HepG2 (cell line): ENCODE data around the gene CMPK1. TPM values are rescaled to one million over a fixed set of nuclear protein-coding genes. Genes with fewer than 3 reads are reported as not detected.

Experiments used
- ATAC-seq: fragments of 200-7000 bp; cut with Tn5 transposase; 3 replicates; pipeline ENCODE4 v1.9.1; 2020; ENCODE audit warnings: mild to moderate bottlenecking, moderate library complexity
- BruUV-seq: library from RNA; stranded (reverse); fragments of 400-500 nt; replicated peaks from 2 replicates; lab custom pipeline; 2021; lab: Mats Ljungman, UMichigan
- CTCF ChIA-PET: fragments of 300-600 bp; formaldehyde crosslinking; extraction: SDS; loops from one replicate; lab custom pipeline; 2021; ENCODE audit warnings: low total read pairs, inconsistent platforms, low intra/inter-chr PET ratio; lab: Yijun Ruan, JAX
- POLR2A ChIA-PET: fragments of 350-600 bp; sonication (Branson Sonifier 250); formaldehyde crosslinking; loops from one replicate; lab custom pipeline; 2020; ENCODE audit warnings: antibody characterized with exemption, inconsistent platforms; lab: Yijun Ruan, JAX
- DNase-seq: peaks from one replicate; pipeline ENCODE4 v3.0.0-alpha.2; 2015; ENCODE audit warnings: low spot score
- FAIRE-seq: peaks from 3 replicates; lab custom pipeline; 2011; peaks lifted over from hg19 to GRCh38; lab: Jason Lieb, UNC
- H2AFZ ChIP-seq: one replicate; pipeline ENCODE4 v1.6.1; 2011; ENCODE audit warnings: low read length, inconsistent platforms
- H3K27ac ChIP-seq: fragments of 300-600 bp; 3 replicates; pipeline ENCODE4 v1.8.0; 2011; ENCODE audit warnings: mixed run types, mild to moderate bottlenecking, mixed read lengths, low read length, inconsistent platforms; ENCODE audit not compliant: insufficient read depth; ENCODE audit errors: extremely low read length
- H3K27me3 ChIP-seq, 2 experiments: fragments of 200-600 bp in 1 of 2; 2 replicates in 1 of 2; 3 replicates in 1 of 2; pipeline versions ENCODE4 v1.6.0 to v1.8.0; 2011; ENCODE audit warnings: low read length in 2 of 2, mild to moderate bottlenecking in 2 of 2, moderate library complexity in 2 of 2, inconsistent platforms in 1 of 2; ENCODE audit not compliant: insufficient read depth in 2 of 2, control insufficient read depth in 1 of 2
- H3K36me3 ChIP-seq, 2 experiments: fragments of 200-600 bp in 1 of 2; replicated peaks in 1 of 2; 2 replicates in 1 of 2; 3 replicates in 1 of 2; pipeline versions ENCODE4 v1.5.1 to v1.8.0; 2011; ENCODE audit warnings: low read length in 2 of 2, inconsistent platforms in 1 of 2; ENCODE audit not compliant: insufficient read depth in 2 of 2, control insufficient read depth in 1 of 2
- H3K4me1 ChIP-seq: 2 replicates; pipeline ENCODE4 v1.5.1; 2012; ENCODE audit warnings: low read length, inconsistent platforms; ENCODE audit not compliant: insufficient read depth
- H3K4me2 ChIP-seq: 2 replicates; pipeline ENCODE4 v1.6.0; 2011; ENCODE audit warnings: low read depth, low read length, inconsistent platforms
- H3K4me3 ChIP-seq, 3 experiments: fragments of 200-600 bp in 1 of 3; sonication (generic), shearing (Covaris generic) in 1 of 3; replicated peaks in 1 of 3; 2 replicates each; pipeline ENCODE4 v1.5.1; 2011 to 2016; ENCODE audit warnings: low read length in 3 of 3, inconsistent platforms in 2 of 3, low read depth in 2 of 3, mild to moderate bottlenecking in 2 of 3, control low read depth in 1 of 3, mixed read lengths in 1 of 3; ENCODE audit not compliant: insufficient read depth in 1 of 3
- H3K79me2 ChIP-seq: one replicate; pipeline ENCODE4 v1.6.1; 2011; ENCODE audit warnings: low read length, inconsistent platforms; ENCODE audit not compliant: insufficient read depth
- H3K9ac ChIP-seq: 2 replicates; pipeline ENCODE4 v1.6.0; 2011; ENCODE audit warnings: mild to moderate bottlenecking, low read depth, low read length, inconsistent platforms; ENCODE audit not compliant: insufficient read depth
- H3K9me3 ChIP-seq: 2 replicates; pipeline ENCODE4 v1.5.1; 2012; ENCODE audit warnings: mild to moderate bottlenecking, low read length
- H4K20me1 ChIP-seq: 2 replicates; pipeline ENCODE4 v1.6.0; 2011; ENCODE audit warnings: inconsistent platforms, mild to moderate bottlenecking, low read length, moderate library complexity; ENCODE audit not compliant: insufficient read depth
- ESRRA ChIP-seq: sonication (generic); formaldehyde crosslinking; IDR thresholded peaks from 2 replicates; pipeline ENCODE4 v1.5.1; 2020; ENCODE audit warnings: mild to moderate bottlenecking, low read depth, missing genetic modification reagents
- FOXA1 ChIP-seq, 2 experiments: fragments of 450-650 bp in 1 of 2; sonication (generic) in 1 of 2; formaldehyde crosslinking in 1 of 2; IDR thresholded peaks; 2 replicates each; pipeline versions ENCODE4 v1.4.0 to v1.6.1; 2016 to 2020; ENCODE audit warnings: missing genetic modification reagents in 1 of 2
- HHEX ChIP-seq: IDR thresholded peaks from 2 replicates; pipeline ENCODE4 v1.6.1; 2016; ENCODE audit warnings: control low read depth
- NCOA2 ChIP-seq: sonication (generic); formaldehyde crosslinking; IDR thresholded peaks from 2 replicates; pipeline ENCODE4 v1.8.0; 2022; ENCODE audit warnings: inconsistent platforms
- NR2C2 ChIP-seq: sonication (generic); formaldehyde crosslinking; IDR thresholded peaks from 2 replicates; pipeline ENCODE4 v1.4.0; 2020; ENCODE audit warnings: missing genetic modification reagents, mild to moderate bottlenecking, moderate library complexity, borderline replicate concordance
- NR2F1 ChIP-seq, 2 experiments: fragments of 450-650 bp in 1 of 2; formaldehyde crosslinking in 1 of 2; IDR thresholded peaks; 2 replicates each; pipeline versions ENCODE4 v1.5.0 to v1.6.1; 2016 to 2020; ENCODE audit warnings: mild to moderate bottlenecking in 1 of 2, missing compliant biosample characterization in 1 of 2, missing genetic modification reagents in 1 of 2, moderate library complexity in 1 of 2
- PPARG ChIP-seq: conservative IDR thresholded peaks from 2 replicates; pipeline ENCODE4 v1.6.1; 2016; ENCODE audit warnings: missing biosample characterization, missing genetic modification reagents
- SKIL ChIP-seq: sonication (generic); formaldehyde crosslinking; IDR thresholded peaks from 2 replicates; pipeline ENCODE4 v1.8.0; 2022; ENCODE audit warnings: missing genetic modification reagents, mild to moderate bottlenecking, moderate library complexity, borderline replicate concordance
- SOX13 ChIP-seq, 3 experiments: fragments of 450-650 bp in 1 of 3; sonication (generic) in 1 of 3; formaldehyde crosslinking in 1 of 3; IDR thresholded peaks in 2 of 3; conservative IDR thresholded peaks in 1 of 3; 2 replicates each; pipeline versions ENCODE4 v1.5.0 to v1.6.1; 2016 to 2020; ENCODE audit warnings: antibody characterized with exemption in 1 of 3, mild to moderate bottlenecking in 1 of 3, missing compliant biosample characterization in 1 of 3, missing genetic modification reagents in 1 of 3, moderate library complexity in 1 of 3
- TBX3 ChIP-seq: fragments of 450-650 bp; IDR thresholded peaks from 2 replicates; pipeline ENCODE4 v1.6.1; 2017; ENCODE audit warnings: antibody characterized with exemption, mild to moderate bottlenecking, inconsistent platforms, borderline replicate concordance
- TFDP2 ChIP-seq: sonication (generic); formaldehyde crosslinking; IDR thresholded peaks from 2 replicates; pipeline ENCODE4 v1.4.0; 2020; ENCODE audit warnings: missing genetic modification reagents
- THRA ChIP-seq: sonication (generic); formaldehyde crosslinking; IDR thresholded peaks from 2 replicates; pipeline ENCODE4 v1.4.0; 2020; ENCODE audit warnings: missing genetic modification reagents, borderline replicate concordance
- WGBS: methylation state at CpG from one replicate; pipeline ENCODE4 v1.1.6; 2017; ENCODE audit warnings: low lambda C conversion rate; 5-methylcytosine and 5-hydroxymethylcytosine counted together
- in situ Hi-C: cut with HindIII; loops from 2 replicates; pipeline ENCODE4 v1.10.0; 2017; ENCODE audit warnings: low pct_unique_long_range_greater_than_20kb; ENCODE audit not compliant: extremely low pct_ligation_motif_present
- intact Hi-C: fragments of 100-400 bp; cut with micrococcal nuclease; formaldehyde crosslinking; loops from one replicate; pipeline ENCODE4 v1.10.0; 2022; ENCODE audit not compliant: unreplicated experiment
- polyA plus RNA-seq, 8 experiments: library from polyadenylated mRNA; depleted of rRNA in 3 of 8; stranded (reverse) in 7 of 8; unstranded in 1 of 8; fragments of >200 nt; fragmentation: Illumina TruSeq in 4 of 8; extraction: Trizol in 4 of 8; gene quantifications; 2 replicates each; pipeline versions ENCODE4 v1.2.1 to v1.2.3, GENCODE V29; 2011 to 2016; ENCODE audit warnings: low read depth in 4 of 8, missing spikeins in 1 of 8, mixed read lengths in 1 of 8; ENCODE audit not compliant: insufficient read depth in 1 of 8
- total RNA-seq, 5 experiments: library from RNA; depleted of rRNA; stranded (reverse); fragments of >200 nt; fragmentation: Illumina TruSeq; extraction: Trizol; gene quantifications; 2 replicates each; pipeline ENCODE4 v1.2.3, GENCODE V29; 2016; ENCODE audit warnings: low read depth in 1 of 5
- TF ChIP-seq, protein P1 (sequence below): sonication (generic); formaldehyde crosslinking; IDR thresholded peaks from 2 replicates; pipeline ENCODE4 v1.4.0; 2020; ENCODE audit warnings: missing genetic modification reagents
- TF ChIP-seq, protein P2 (sequence below): sonication (generic); formaldehyde crosslinking; IDR thresholded peaks from 2 replicates; pipeline ENCODE4 v1.5.0; 2020; ENCODE audit warnings: missing genetic modification reagents, mild to moderate bottlenecking, borderline replicate concordance

The CMPK1 gene
- total and polyA plus RNA-seq, 2 of the 13 experiments (the other 11 are each of a cell fraction or from before 2014, with no cell fraction given) = 38.3 to 92.0 TPM

DNA sequence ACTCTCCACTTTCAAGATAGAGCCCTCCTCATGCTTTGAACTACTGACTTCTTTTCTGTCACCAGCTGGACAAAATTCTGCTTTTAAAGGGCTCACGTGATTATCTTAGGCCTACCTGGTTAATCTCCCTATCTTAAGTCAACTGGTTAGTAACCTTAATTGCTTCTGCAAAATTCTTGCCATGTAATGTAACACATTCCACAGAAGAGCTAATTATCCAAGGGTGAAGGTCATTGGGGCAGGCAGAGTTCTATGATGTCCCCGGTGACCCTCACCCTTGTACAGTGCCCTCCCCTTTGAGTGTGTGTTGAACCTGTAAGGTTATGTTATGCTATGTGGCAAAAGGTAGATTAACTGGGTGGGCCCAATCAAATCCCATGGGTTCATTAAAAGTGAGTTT is 57.3 kb downstream of the CMPK1 start:
- H4K20me1 ChIP-seq = no peaks in the 10 kb centered on the region
- FAIRE-seq = peak; percentile 79
- DNase-seq = peak; percentile 72
- H3K9ac ChIP-seq = 0 out of 2 replicates have a peak overlapping the region, but pooled peaks have one; percentile 6
- H3K27me3 ChIP-seq = no peaks in the 10 kb centered on the region
- H3K27ac ChIP-seq = peak overlapping the region; percentile 75
- ChIA-PET CTCF (no interaction called here), POLR2A (interaction anchor here (1.0 to 1.1 kb wide), 2 partner anchors 44 to 47 kb away, joined by 3 to 6 read pairs; partner anchors contain the start of gene FOXD2)
- no peaks in the 10 kb centered on the region for H3K9me3 ChIP-seq
- no peaks in the 10 kb centered on the region for H3K36me3 ChIP-seq
- no peak overlapping the region for H2AFZ ChIP-seq
- peak overlapping the region; percentile 32 for H3K4me2 ChIP-seq
- WGBS = 0% methylated on average over 2 of the region's 2 CpGs
- no peak overlapping the region for H3K4me3 ChIP-seq
- no TSS peak for BruUV-seq
- intact Hi-C loops = no loop called here
- H3K79me2 ChIP-seq = no peaks in the 10 kb centered on the region
- ATAC-seq = peak; percentile 66
- in situ Hi-C loops = no loop called here
- peaks cover 48% of the 10 kb centered on the region for H3K4me1 ChIP-seq
- TF ChIP-seq SOX13 (IDR thresholded peaks at IDR 0.05) (no peak), SOX13 (CRISPR knock-in tag; conservative IDR thresholded peaks at IDR 0.05 in 1 of 2, IDR thresholded peaks at IDR 0.05 in 1 of 2) (peak in 1 of 2 experiments; percentile 44; a peak in 1 of 4 replicates), NR2C2 (CRISPR knock-in tag) (peak; percentile 78), SKIL (0 out of 2 replicates have a peak, but pooled peaks have one; percentile 25), THRA (CRISPR knock-in tag) (peak; percentile 62; the same call in 1 of the 2 replicates), HHEX (0 out of 2 replicates have a peak, but pooled peaks have one; percentile 30), FOXA1 (IDR thresholded peaks at IDR 0.05) (no peak), FOXA1 (CRISPR knock-in tag; IDR thresholded peaks at IDR 0.05) (peak; percentile 45; the same call in 1 of the 2 replicates), TBX3 (peak; percentile 86), ESRRA (CRISPR knock-in tag) (peak; percentile 94), TFDP2 (0 out of 2 replicates have a peak, but pooled peaks have one; percentile 14), PPARG (CRISPR knock-in tag) (peak; percentile 80), NCOA2 (CRISPR knock-in tag) (peak; percentile 67; the same call in 1 of the 2 replicates), NR2F1 (CRISPR knock-in tag; IDR thresholded peaks at IDR 0.05) (peak; percentile 49 to 80; a peak in 3 of 4 replicates)
- TF ChIP-seq, protein P1, sequence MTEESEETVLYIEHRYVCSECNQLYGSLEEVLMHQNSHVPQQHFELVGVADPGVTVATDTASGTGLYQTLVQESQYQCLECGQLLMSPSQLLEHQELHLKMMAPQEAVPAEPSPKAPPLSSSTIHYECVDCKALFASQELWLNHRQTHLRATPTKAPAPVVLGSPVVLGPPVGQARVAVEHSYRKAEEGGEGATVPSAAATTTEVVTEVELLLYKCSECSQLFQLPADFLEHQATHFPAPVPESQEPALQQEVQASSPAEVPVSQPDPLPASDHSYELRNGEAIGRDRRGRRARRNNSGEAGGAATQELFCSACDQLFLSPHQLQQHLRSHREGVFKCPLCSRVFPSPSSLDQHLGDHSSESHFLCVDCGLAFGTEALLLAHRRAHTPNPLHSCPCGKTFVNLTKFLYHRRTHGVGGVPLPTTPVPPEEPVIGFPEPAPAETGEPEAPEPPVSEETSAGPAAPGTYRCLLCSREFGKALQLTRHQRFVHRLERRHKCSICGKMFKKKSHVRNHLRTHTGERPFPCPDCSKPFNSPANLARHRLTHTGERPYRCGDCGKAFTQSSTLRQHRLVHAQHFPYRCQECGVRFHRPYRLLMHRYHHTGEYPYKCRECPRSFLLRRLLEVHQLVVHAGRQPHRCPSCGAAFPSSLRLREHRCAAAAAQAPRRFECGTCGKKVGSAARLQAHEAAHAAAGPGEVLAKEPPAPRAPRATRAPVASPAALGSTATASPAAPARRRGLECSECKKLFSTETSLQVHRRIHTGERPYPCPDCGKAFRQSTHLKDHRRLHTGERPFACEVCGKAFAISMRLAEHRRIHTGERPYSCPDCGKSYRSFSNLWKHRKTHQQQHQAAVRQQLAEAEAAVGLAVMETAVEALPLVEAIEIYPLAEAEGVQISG (CRISPR knock-in tag) = peak; percentile 22; the same call in 1 of the 2 replicates
- TF ChIP-seq, protein P2, sequence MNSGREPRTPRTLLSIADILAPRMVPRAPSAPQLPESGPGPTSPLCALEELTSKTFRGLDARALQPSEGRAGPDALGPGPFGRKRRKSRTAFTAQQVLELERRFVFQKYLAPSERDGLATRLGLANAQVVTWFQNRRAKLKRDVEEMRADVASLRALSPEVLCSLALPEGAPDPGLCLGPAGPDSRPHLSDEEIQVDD (CRISPR knock-in tag) = no peak
